ENCODE results near the gene RPRML.
"Not testable (repeated sequence)": the region's sequence is repeated elsewhere in the genome, so short reads cannot be mapped to it uniquely, and the experiment has no call there.

Gene RPRML

DNA sequence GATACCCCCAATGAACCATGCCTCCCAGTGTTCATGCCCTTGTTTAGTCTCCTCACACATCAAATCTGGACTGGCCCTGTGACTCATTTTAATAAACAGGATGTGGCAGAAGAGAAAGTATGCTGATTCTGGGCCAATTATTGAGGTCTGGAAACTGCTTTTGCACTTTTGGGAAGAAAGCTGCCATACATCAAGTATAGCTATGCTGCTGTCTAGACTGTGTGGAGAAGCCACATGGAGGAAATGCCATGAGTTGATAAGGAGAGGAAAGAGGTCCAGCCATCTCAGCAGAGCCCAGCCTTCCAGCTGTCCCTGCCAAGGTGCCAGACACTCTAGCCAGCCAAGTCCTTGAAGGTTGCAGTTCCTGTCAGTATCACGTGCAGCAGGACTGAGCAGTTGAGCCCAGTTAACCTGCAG, 16.7 kb downstream of the RPRML start:
- Mint-ChIP-seq H3K27ac (no peak overlapping the region), H3K27me3 (no peaks in the 10 kb centered on the region), H3K4me3 (no peak overlapping the region), H3K4me1 (peaks cover 7% of the 10 kb centered on the region), H3K9me3 (peaks cover 0 to 11% of the 10 kb centered on the region in 2 donors)
- DNase-seq (no peak), ATAC-seq (peak; percentile 82)

- no peak for ATAC-seq
- peaks cover 0 to 11% of the 10 kb centered on the region in 2 donors for H3K9me3 Mint-ChIP-seq
- no peak for DNase-seq
- H3K27ac Mint-ChIP-seq: no peak overlapping the region
- peaks cover 7% of the 10 kb centered on the region for H3K4me1 Mint-ChIP-seq
- H3K27me3 Mint-ChIP-seq: no peaks in the 10 kb centered on the region
- H3K4me3 Mint-ChIP-seq: no peak overlapping the region
These were observed 18.9 kb downstream of the RPRML start for GRCh38 chr17:46960152-46960551.

GRCh38 chr17:46958041-46958591, 20.9 kb downstream of the RPRML start:
- ATAC-seq (no peak), DNase-seq (no peak)
- H3K27ac Mint-ChIP-seq: no peak overlapping the region
- H3K4me3 Mint-ChIP-seq: no peak overlapping the region
- no peaks in the 10 kb centered on the region for H3K27me3 Mint-ChIP-seq
- peaks cover 0 to 11% of the 10 kb centered on the region in 2 donors for H3K9me3 Mint-ChIP-seq
- H3K4me1 Mint-ChIP-seq: peaks cover 7% of the 10 kb centered on the region

DNA sequence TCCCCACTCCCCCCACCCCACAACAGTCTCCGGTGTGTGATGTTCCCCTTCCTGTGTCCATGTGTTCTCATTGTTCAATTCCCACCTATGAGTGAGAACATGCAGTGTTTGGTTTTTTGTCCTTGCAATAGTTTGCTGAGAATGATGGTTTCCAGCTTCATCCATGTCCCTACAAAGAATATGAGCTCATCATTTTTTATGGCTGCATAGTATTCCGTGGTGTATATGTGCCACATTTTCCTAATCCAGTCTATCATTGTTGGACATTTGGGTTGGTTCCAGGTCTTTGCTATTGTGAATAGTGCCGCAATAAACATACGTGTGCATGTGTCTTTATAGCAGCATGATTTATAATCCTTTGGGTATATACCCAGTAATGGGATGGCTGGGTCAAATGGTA, 25.9 kb downstream of the RPRML start:
- H3K27me3 Mint-ChIP-seq, H3K4me3 Mint-ChIP-seq, DNase-seq, H3K27ac Mint-ChIP-seq, H3K9me3 Mint-ChIP-seq, ATAC-seq, H3K4me1 Mint-ChIP-seq: not testable (repeated sequence)

DNA sequence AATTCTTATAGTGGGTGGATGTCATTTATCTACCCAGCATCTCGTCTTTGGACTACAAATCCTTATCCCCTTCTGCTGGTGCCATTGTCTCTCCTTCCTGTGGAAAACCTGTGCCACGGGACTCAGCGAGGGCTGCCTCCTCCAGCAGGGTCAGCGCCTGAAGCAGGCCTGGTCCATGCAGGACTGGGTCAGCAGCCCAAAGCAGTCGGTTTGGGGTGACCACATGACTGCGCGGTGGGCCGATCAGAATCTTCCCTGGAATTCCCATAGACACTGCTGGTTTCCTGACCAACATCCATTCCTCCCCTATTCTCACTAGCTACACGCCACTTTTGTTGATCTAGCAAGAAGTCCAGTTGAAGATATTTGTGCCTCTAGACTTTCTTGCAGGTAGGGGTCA, 26.9 kb downstream of the RPRML start:
- Mint-ChIP-seq H3K4me3 (no peak overlapping the region), H3K9me3 (no peaks in the 10 kb centered on the region)

GRCh38 chr17:46951706-46952105, 27.3 kb downstream of the RPRML start:
- Mint-ChIP-seq H3K4me3 (no peak overlapping the region), H3K27ac (no peak overlapping the region), H3K9me3 (no peaks in the 10 kb centered on the region), H3K4me1 (no peaks in the 10 kb centered on the region), H3K27me3 (no peaks in the 10 kb centered on the region)
- DNase-seq (no peak), ATAC-seq (no peak)

More for the DNA sequence above, 26.9 kb downstream of the RPRML start:
- H3K27me3 Mint-ChIP-seq: no peaks in the 10 kb centered on the region
- no peaks in the 10 kb centered on the region for H3K4me1 Mint-ChIP-seq
- ATAC-seq: no peak
- no peak overlapping the region for H3K27ac Mint-ChIP-seq
- DNase-seq: no peak

DNA sequence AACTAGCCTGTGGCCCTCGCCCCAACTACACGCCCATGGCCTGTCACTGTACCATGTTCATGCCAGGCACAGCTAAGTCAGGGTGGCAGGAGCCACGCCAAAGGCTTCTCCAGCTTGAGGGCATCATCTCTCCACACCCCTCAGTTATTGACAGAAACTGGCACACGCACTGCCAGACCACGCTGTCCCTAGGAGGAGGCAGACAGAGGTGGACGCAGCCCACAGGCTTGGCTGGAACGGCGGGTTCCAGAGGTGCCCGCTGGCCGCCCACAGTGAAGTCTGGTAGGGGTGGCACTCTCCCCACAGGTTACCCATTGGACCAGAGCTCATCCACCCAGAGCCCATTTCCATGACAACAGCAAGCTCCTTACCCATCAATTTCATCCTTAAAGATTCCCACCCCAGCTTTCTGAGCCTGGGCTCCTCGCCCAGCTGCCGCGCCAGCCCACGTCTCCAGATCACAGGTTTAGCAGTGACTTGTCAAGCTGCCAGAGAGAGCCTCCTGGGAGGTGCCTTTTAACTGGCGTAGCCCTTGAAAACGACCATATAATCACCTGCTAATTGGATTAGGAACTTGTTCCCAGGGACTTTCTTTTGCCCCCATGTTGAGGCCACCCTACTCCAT, 27.9 kb downstream of the RPRML start:
- DNase-seq (no peak), ATAC-seq (no peak)
- Mint-ChIP-seq H3K27ac (no peak overlapping the region), H3K4me3 (no peak overlapping the region), H3K4me1 (no peaks in the 10 kb centered on the region), H3K9me3 (no peaks in the 10 kb centered on the region), H3K27me3 (no peaks in the 10 kb centered on the region)

DNA sequence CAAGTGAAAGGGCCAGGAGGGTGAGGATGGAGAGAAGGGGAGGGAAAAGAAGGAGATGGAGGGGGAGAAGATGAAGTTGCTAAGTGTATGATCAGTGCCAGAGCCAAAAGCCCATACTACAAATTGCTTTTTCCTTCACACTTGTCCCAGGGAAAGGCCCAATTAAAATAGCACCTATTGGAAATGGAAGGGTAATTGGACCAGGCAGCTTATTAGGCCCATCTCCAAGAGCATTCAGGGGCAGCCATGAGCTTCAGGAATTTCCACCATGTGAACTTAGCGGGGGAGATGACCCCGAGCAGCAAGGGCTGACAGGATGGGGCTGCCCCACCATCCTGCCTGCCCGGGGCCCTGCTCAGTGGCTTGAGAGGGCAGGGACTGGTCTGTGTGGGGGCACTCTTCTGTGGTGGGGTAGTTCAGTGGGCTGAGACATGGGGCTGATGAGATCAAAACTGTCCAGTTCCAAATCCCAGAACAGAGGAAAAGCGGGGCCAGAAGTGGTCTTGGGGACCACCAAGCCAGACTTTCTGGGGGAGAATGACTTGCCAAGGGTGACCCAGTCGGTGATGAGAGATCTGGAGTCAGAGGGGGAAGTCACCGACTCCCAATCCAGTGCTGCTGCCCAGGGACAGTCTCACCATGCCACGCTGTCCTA, 28.6 kb downstream of the RPRML start:
- H3K27me3 Mint-ChIP-seq: no peaks in the 10 kb centered on the region
- H3K4me1 Mint-ChIP-seq: peaks cover under 1% of the 10 kb centered on the region
- H3K9me3 Mint-ChIP-seq: no peaks in the 10 kb centered on the region
- ATAC-seq (no peak), DNase-seq (no peak)
- H3K4me3 Mint-ChIP-seq: no peak overlapping the region
- no peak overlapping the region for H3K27ac Mint-ChIP-seq

- peak overlapping the region in 1 of 2 donors; percentile 52 for H3K27ac Mint-ChIP-seq
- H3K4me3 Mint-ChIP-seq: no peak overlapping the region
- ATAC-seq: no peak
- no peaks in the 10 kb centered on the region for H3K9me3 Mint-ChIP-seq
- H3K4me1 Mint-ChIP-seq: peaks cover 10% of the 10 kb centered on the region
- H3K27me3 Mint-ChIP-seq: no peaks in the 10 kb centered on the region
- no peak for DNase-seq
These were observed 29.5 kb downstream of the RPRML start for GRCh38 chr17:46949291-46950174.

- Mint-ChIP-seq H3K27me3 (no peaks in the 10 kb centered on the region), H3K4me1 (peaks cover 18% of the 10 kb centered on the region), H3K27ac (no peak overlapping the region), H3K9me3 (no peaks in the 10 kb centered on the region), H3K4me3 (no peak overlapping the region)
- DNase-seq: no peak
- ATAC-seq: no peak
These were observed 30.5 kb downstream of the RPRML start for GRCh38 chr17:46948544-46948943.

GRCh38 chr17:46947216-46947615, 31.8 kb downstream of the RPRML start:
- H3K27ac Mint-ChIP-seq: no peak overlapping the region
- no peaks in the 10 kb centered on the region for H3K27me3 Mint-ChIP-seq
- ATAC-seq (no peak), DNase-seq (no peak)
- no peak overlapping the region for H3K4me3 Mint-ChIP-seq
- no peaks in the 10 kb centered on the region for H3K9me3 Mint-ChIP-seq
- peaks cover 31% of the 10 kb centered on the region for H3K4me1 Mint-ChIP-seq

GRCh38 chr17:46944931-46945330, 34.1 kb downstream of the RPRML start:
- ATAC-seq (no peak), DNase-seq (no peak)
- Mint-ChIP-seq H3K27ac (peak overlapping the region in 1 of 2 donors; percentile 33), H3K9me3 (no peaks in the 10 kb centered on the region), H3K27me3 (no peaks in the 10 kb centered on the region), H3K4me3 (no peak overlapping the region), H3K4me1 (peaks cover 34% of the 10 kb centered on the region)

DNA sequence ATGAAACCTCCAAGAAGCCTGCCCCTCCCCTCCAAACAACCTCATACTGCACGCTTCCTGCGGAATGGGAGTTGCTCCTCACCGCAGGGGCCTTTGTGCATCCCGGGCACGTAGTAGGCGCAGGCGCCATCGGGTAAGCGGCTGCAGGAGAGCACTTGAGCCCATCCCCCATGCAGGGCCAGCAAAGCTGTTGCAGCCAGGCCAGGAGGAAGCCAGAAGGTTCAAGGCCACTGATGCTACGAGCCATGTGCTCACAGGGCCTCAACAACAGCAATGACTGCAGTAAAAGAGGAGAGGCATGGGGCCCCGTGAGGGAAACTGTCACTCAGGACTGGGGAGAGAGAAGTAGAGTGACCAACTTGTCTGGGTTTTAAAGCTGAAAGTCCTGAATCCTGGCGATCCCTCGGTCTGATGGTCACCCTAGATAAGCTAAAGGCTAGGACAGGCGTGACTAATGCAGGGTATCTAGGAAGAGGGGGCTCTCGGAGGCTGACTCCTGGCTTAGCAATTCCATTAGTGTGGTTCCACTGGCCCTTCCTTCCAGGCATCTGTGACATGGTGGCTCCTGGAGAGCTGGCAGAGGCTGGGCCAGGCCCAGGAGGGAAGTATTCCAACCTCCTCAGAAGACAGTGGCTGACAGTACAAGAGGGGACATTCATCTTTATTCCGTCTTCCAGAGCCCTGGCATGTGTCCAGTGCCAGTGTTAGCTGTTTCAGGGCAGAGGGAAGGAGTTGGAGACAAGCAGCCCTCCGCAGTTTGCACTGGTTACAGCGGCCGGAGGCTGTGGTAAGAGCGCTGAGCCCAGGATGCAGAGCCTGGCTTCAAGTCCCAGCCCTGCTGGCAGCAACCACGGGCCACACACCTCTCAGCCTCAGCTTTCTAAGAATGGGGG, 35.3 kb downstream of the RPRML start:
- DNase-seq (no peak), ATAC-seq (peak; percentile 14)
- Mint-ChIP-seq H3K4me3 (peak overlapping the region in 1 of 2 donors; percentile 46), H3K27me3 (no peaks in the 10 kb centered on the region), H3K27ac (peak overlapping the region in 1 of 2 donors; percentile 33), H3K4me1 (peaks cover 34% of the 10 kb centered on the region), H3K9me3 (no peaks in the 10 kb centered on the region)

DNA sequence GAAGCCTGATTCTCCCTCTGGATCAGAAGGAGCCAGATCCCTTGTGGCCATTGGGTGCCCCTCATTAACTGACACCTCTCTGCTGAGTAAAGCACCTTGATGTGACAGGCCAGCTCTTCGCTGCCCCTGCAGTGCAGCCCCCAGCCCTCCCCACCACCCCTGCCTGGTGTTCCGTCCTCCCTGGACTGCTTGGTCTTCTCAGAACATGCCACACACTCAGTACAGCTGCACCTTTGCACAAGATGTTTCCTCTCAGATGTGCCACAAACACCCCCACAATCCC, 35.9 kb downstream of the RPRML start:
- peak overlapping the region in 1 of 2 donors; percentile 46 for H3K4me3 Mint-ChIP-seq
- H3K4me1 Mint-ChIP-seq: peaks cover 34% of the 10 kb centered on the region
- DNase-seq: no peak
- no peaks in the 10 kb centered on the region for H3K27me3 Mint-ChIP-seq
- no peak overlapping the region for H3K27ac Mint-ChIP-seq
- no peaks in the 10 kb centered on the region for H3K9me3 Mint-ChIP-seq
- ATAC-seq: no peak
